Kidney (tissue), 14 donors: Measurements from ENCODE around the gene RABL2B. TPM values are rescaled to one million over a fixed set of nuclear protein-coding genes. Genes with fewer than 3 reads are reported as not detected.

Source experiments
- DNase-seq, 5 donors: peaks; one replicate each; pipeline ENCODE4 v3.0.0-alpha.2; 2013 to 2020
- FAIRE-seq: peaks from 2 replicates; lab custom pipeline; 2012; peaks lifted over from hg19 to GRCh38; lab: Jason Lieb, UNC
- H3K27ac ChIP-seq, 2 donors: one replicate each; pipeline ENCODE4 v1.7.0; 2013; ENCODE audit warnings: low read depth in 2 of 2, low read length in 2 of 2, inconsistent platforms in 1 of 2
- H3K27me3 ChIP-seq: one replicate; pipeline ENCODE4 v1.7.1; 2013; ENCODE audit warnings: low read length, inconsistent platforms; ENCODE audit not compliant: control insufficient read depth, insufficient read depth
- H3K36me3 ChIP-seq, 3 donors: one replicate each; pipeline versions ENCODE4 v1.7.0 to v1.7.1; 2013; ENCODE audit warnings: low read length in 3 of 3, control low read depth in 1 of 3, inconsistent platforms in 1 of 3; ENCODE audit not compliant: insufficient read depth in 3 of 3, control insufficient read depth in 2 of 3
- H3K4me1 ChIP-seq, 3 donors: one replicate each; pipeline versions ENCODE4 v1.7.0 to v1.7.1; 2013; ENCODE audit warnings: low read length in 3 of 3, inconsistent platforms in 1 of 3, low read depth in 1 of 3; ENCODE audit not compliant: control insufficient read depth in 2 of 3, insufficient read depth in 2 of 3
- H3K4me3 ChIP-seq, 3 donors: one replicate each; pipeline versions ENCODE4 v1.7.0 to v1.8.1; 2013; ENCODE audit warnings: low read length in 3 of 3, control low read depth in 1 of 3, inconsistent platforms in 1 of 3
- H3K9ac ChIP-seq, 3 donors: one replicate each; pipeline versions ENCODE4 v1.7.0 to v1.7.1; 2013; ENCODE audit warnings: low read length in 3 of 3, control low read depth in 1 of 3, inconsistent platforms in 1 of 3
- H3K9me3 ChIP-seq, 3 donors: one replicate each; pipeline versions ENCODE4 v1.7.0 to v1.7.1; 2013; ENCODE audit warnings: low read length in 3 of 3, control low read depth in 1 of 3, inconsistent platforms in 1 of 3; ENCODE audit not compliant: control insufficient read depth in 2 of 3, insufficient read depth in 1 of 3
- intact Hi-C: fragments of 100-400 bp; cut with DNase I; formaldehyde crosslinking; loops from one replicate; pipeline ENCODE4 v1.11.1; 2022
- polyA plus RNA-seq: library from polyadenylated mRNA; stranded (reverse); fragments of 350-450 nt; fragmentation: Illumina TruSeq; extraction: RNeasy Lipid Tissue Mini Kit (QIAGEN cat#74804); gene quantifications from one replicate; pipeline ENCODE4 v1.2.3, GENCODE V29; 2014; ENCODE audit warnings: low read depth, low replicate concordance; ENCODE audit not compliant: insufficient read depth
- total RNA-seq: library from RNA; stranded (reverse); fragmentation: NEBNext Ultra II Directional; extraction: Animal tissue kit (Norgen Biotek cat#: 25700); gene quantifications from one replicate; pipeline ENCODE4 v1.2.1, GENCODE V29; 2021
- TF ChIP-seq, protein P1 (sequence below): IDR thresholded peaks from 3 replicates; pipeline ENCODE4 v1.5.1; 2012; ENCODE audit warnings: mild to moderate bottlenecking, moderate library complexity, borderline replicate concordance; ENCODE audit not compliant: insufficient read depth; ENCODE audit errors: extremely low read depth
- donor health status: control.
- donor health status: control.
- donor health status: control.
- donor health status: control.
- donor health status: control.
- donor health status: DM: yes; HTN: yes; CAD: no.
- donor health status: Normal renal cell carcinoma (clear cell type).

Gene RABL2B
- total and polyA plus RNA-seq, 2 donors from 2014 or later: 26.2 to 43.5 TPM

DNA sequence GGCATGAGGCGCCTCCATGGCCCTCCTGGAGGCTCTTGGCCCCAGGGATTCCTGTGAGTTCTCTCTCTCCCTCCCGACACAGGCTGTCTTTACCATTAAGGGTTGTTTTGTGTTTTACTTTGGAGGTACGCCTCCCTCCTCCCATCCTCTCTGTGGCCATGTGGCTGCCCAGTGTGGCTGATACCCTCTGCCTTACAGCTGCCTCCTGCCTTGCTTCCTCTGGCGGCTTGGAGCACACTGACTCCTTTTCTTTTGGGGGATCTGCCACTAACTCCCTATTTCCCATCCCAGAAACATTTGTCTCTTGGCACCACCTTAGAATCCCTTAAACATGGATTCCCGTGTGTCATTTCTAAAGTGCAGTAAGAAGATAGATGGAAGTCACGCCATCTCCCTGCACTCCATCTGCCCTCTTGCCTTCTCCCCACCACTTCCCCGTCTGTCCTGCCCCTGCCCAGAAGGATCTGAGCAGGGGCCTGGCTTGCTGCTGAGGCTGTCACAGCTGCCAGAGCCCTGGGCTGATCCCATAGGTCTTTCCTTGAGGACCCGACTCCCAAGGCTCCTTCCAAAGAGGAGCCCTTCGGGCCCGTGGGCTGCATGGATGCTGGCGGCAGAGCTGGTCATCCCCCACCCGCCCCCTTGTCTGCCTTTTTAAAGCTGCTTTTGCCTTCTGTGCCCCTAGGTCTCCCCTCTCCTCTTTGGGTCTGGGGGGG lies 60.6 kb downstream of the RABL2B start:
- H3K4me1 ChIP-seq: no peaks in the 10 kb centered on the region
- no peaks in the 10 kb centered on the region for H3K27me3 ChIP-seq
- FAIRE-seq: no peak
- intact Hi-C loops: no loop called here
- peaks cover 0 to 10% (median 5%) of the 10 kb centered on the region in 3 donors for H3K36me3 ChIP-seq
- H3K4me3 ChIP-seq: no peak overlapping the region
- no peak overlapping the region for H3K27ac ChIP-seq
- no peak overlapping the region for H3K9ac ChIP-seq
- TF ChIP-seq, protein P1, sequence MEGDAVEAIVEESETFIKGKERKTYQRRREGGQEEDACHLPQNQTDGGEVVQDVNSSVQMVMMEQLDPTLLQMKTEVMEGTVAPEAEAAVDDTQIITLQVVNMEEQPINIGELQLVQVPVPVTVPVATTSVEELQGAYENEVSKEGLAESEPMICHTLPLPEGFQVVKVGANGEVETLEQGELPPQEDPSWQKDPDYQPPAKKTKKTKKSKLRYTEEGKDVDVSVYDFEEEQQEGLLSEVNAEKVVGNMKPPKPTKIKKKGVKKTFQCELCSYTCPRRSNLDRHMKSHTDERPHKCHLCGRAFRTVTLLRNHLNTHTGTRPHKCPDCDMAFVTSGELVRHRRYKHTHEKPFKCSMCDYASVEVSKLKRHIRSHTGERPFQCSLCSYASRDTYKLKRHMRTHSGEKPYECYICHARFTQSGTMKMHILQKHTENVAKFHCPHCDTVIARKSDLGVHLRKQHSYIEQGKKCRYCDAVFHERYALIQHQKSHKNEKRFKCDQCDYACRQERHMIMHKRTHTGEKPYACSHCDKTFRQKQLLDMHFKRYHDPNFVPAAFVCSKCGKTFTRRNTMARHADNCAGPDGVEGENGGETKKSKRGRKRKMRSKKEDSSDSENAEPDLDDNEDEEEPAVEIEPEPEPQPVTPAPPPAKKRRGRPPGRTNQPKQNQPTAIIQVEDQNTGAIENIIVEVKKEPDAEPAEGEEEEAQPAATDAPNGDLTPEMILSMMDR: no peak
- DNase-seq: peak in 1 of 5 donors; percentile 33
- H3K9me3 ChIP-seq: no peaks in the 10 kb centered on the region

DNA sequence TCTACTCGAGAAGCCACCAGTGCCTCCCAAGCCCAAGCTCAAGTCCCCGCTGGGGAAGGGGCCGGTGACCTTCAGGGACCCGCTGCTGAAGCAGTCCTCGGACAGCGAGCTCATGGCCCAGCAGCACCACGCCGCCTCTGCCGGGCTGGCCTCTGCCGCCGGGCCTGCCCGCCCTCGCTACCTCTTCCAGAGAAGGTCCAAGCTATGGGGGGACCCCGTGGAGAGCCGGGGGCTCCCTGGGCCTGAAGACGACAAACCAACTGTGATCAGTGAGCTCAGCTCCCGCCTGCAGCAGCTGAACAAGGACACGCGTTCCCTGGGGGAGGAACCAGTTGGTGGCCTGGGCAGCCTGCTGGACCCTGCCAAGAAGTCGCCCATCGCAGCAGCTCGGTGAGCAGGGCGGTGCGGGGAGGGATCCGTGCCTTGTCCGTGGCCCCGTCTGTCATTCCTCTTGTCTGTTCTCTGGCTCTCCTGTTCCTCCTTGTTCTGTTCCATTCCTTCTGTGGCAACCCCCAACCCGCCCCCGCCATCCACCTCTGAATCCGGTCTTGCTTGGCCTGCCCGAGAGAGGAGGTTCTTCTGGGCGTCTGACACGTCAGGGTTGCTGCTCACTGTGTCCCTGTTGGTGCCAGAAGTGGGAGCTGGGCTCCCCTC lies 61.3 kb downstream of the RABL2B start:
- DNase-seq: no peak

DNA sequence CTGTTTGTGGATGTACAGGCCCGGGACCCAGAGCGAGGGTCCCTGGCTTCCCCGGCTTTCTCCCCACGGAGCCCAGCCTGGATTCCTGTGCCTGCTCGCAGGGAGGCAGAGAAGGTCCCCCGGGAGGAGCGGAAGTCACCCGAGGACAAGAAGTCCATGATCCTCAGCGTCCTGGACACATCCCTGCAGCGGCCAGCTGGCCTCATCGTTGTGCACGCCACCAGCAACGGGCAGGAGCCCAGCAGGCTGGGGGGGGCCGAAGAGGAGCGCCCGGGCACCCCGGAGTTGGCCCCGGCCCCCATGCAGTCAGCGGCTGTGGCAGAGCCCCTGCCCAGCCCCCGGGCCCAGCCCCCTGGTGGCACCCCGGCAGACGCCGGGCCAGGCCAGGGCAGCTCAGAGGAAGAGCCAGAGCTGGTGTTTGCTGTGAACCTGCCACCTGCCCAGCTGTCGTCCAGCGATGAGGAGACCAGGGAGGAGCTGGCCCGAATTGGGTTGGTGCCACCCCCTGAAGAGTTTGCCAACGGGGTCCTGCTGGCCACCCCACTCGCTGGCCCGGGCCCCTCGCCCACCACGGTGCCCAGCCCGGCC lies 62.1 kb downstream of the RABL2B start:
- Histone ChIP-seq H3K27me3 (no peaks in the 10 kb centered on the region), H3K9ac (no peak overlapping the region), H3K4me3 (no peak overlapping the region), H3K4me1 (no peaks in the 10 kb centered on the region), H3K9me3 (no peaks in the 10 kb centered on the region), H3K36me3 (peaks cover 0 to 7% (median 5%) of the 10 kb centered on the region in 3 donors), H3K27ac (no peak overlapping the region)
- no peak for FAIRE-seq
- TF ChIP-seq, protein P1: no peak
- peak in 1 of 5 donors; percentile 62 for DNase-seq
- intact Hi-C loops: no loop called here

More for the DNA sequence above, 61.3 kb downstream of the RABL2B start:
- Histone ChIP-seq H3K36me3 (peaks cover 0 to 9% (median 5%) of the 10 kb centered on the region in 3 donors), H3K9ac (no peak overlapping the region), H3K27me3 (no peaks in the 10 kb centered on the region), H3K27ac (no peak overlapping the region), H3K4me1 (no peaks in the 10 kb centered on the region), H3K9me3 (no peaks in the 10 kb centered on the region), H3K4me3 (no peak overlapping the region)
- no peak for FAIRE-seq
- TF ChIP-seq, protein P1: no peak
- intact Hi-C loops: no loop called here
